GM23338 (cell line): ENCODE data around the gene ACSS3. TPM values are rescaled to one million over a fixed set of nuclear protein-coding genes. Genes with fewer than 3 reads are reported as not detected.

Experiments used
- ATAC-seq: fragments of 200-7000 bp; cut with Tn5 transposase; 3 replicates; pipeline ENCODE4 v1.9.1; 2020
- DNase-seq: peaks from one replicate; pipeline ENCODE4 v3.0.0-alpha.2; 2015; ENCODE audit warnings: low spot score
- H2AFZ ChIP-seq: fragments of 200-600 bp; sonication (generic); 2 replicates; pipeline ENCODE4 v1.8.0; 2016; ENCODE audit warnings: antibody characterized with exemption, mild to moderate bottlenecking, moderate library complexity
- H3F3A ChIP-seq: fragments of 200-600 bp; sonication (generic); replicated peaks from 2 replicates; pipeline ENCODE4 v1.8.0; 2017; ENCODE audit warnings: antibody characterized with exemption, mixed run types, low read depth
- H3K27ac ChIP-seq: fragments of 200-600 bp; sonication (generic); 2 replicates; pipeline ENCODE4 v1.6.1; 2016; ENCODE audit warnings: low read depth
- H3K27me3 ChIP-seq: fragments of 200-600 bp; sonication (generic); 2 replicates; pipeline ENCODE4 v1.8.0; 2016; ENCODE audit warnings: mild to moderate bottlenecking, mixed run types, moderate library complexity; ENCODE audit not compliant: insufficient read depth
- H3K36me3 ChIP-seq: fragments of 200-600 bp; sonication (generic); 2 replicates; pipeline ENCODE4 v1.8.0; 2016; ENCODE audit warnings: mild to moderate bottlenecking; ENCODE audit not compliant: insufficient read depth
- H3K4me1 ChIP-seq: fragments of 200-600 bp; sonication (generic); 2 replicates; pipeline ENCODE4 v1.8.0; 2016; ENCODE audit warnings: mild to moderate bottlenecking, moderate library complexity; ENCODE audit not compliant: insufficient read depth
- H3K4me2 ChIP-seq: fragments of 200-600 bp; sonication (generic); 2 replicates; pipeline ENCODE4 v1.7.1; 2017; ENCODE audit warnings: mixed run types
- H3K4me3 ChIP-seq: fragments of 200-600 bp; sonication (generic); 2 replicates; pipeline ENCODE4 v1.6.1; 2016; ENCODE audit warnings: mixed run types
- H3K79me2 ChIP-seq: fragments of 200-600 bp; sonication (generic); replicated peaks from 2 replicates; pipeline ENCODE4 v1.8.0; 2017; ENCODE audit warnings: mild to moderate bottlenecking; ENCODE audit not compliant: insufficient read depth
- H3K9me2 ChIP-seq: fragments of 200-600 bp; sonication (generic); 2 replicates; pipeline ENCODE4 v1.8.0; 2017; ENCODE audit not compliant: insufficient read depth
- H4K20me1 ChIP-seq: fragments of 200-600 bp; sonication (generic); replicated peaks from 2 replicates; pipeline ENCODE4 v1.8.0; 2017; ENCODE audit warnings: mild to moderate bottlenecking; ENCODE audit not compliant: insufficient read depth
- H3K27ac Mint-ChIP-seq: 2 replicates; pipeline ENCODE4 v1.8.0; 2020; ENCODE audit warnings: inconsistent platforms, mild to moderate bottlenecking, moderate library complexity, mixed read lengths
- H3K27me3 Mint-ChIP-seq: 3 replicates; pipeline ENCODE4 v1.8.0; 2022; ENCODE audit warnings: low read depth, mild to moderate bottlenecking, moderate library complexity, mixed read lengths, inconsistent platforms; ENCODE audit not compliant: insufficient read depth, poor library complexity
- H3K36me3 Mint-ChIP-seq: 3 replicates; pipeline ENCODE4 v1.8.0; 2021; ENCODE audit warnings: low read depth, mild to moderate bottlenecking, inconsistent platforms, moderate library complexity, mixed read lengths
- H3K4me1 Mint-ChIP-seq: 3 replicates; pipeline ENCODE4 v1.8.0; 2020; ENCODE audit warnings: mild to moderate bottlenecking, inconsistent platforms, mixed read lengths
- H3K4me3 Mint-ChIP-seq: 3 replicates; pipeline ENCODE4 v1.8.0; 2021; ENCODE audit warnings: moderate library complexity, mild to moderate bottlenecking, inconsistent platforms, mixed read lengths
- H3K9me3 Mint-ChIP-seq: 3 replicates; pipeline ENCODE4 v1.8.0; 2020; ENCODE audit warnings: moderate library complexity, mild to moderate bottlenecking, inconsistent platforms, mixed read lengths
- CREB1 ChIP-seq: fragments of 250-450 bp; sonication (Bioruptor Pico); IDR thresholded peaks from 2 replicates; pipeline ENCODE4 v1.5.0; 2020; ENCODE audit warnings: low read depth, mild to moderate bottlenecking, moderate library complexity
- ETS1 ChIP-seq: IDR thresholded peaks from 2 replicates; pipeline ENCODE4 v1.6.1; 2016; ENCODE audit warnings: antibody characterized with exemption
- EZH2 ChIP-seq: fragments of 200-600 bp; sonication (generic); IDR thresholded peaks from one replicate; pipeline ENCODE4 v1.8.0; 2017; ENCODE audit warnings: antibody characterized with exemption, mild to moderate bottlenecking, low read depth; ENCODE audit not compliant: unreplicated experiment
- EZH2phosphoT487 ChIP-seq: fragments of 200-600 bp; sonication (generic); IDR thresholded peaks from one replicate; pipeline ENCODE4 v1.8.1; 2018; ENCODE audit warnings: antibody characterized with exemption; ENCODE audit not compliant: unreplicated experiment
- JUNB ChIP-seq: IDR thresholded peaks from one replicate; pipeline ENCODE4 v1.6.1; 2016; ENCODE audit warnings: antibody characterized with exemption; ENCODE audit not compliant: unreplicated experiment
- NANOG ChIP-seq: IDR thresholded peaks from 2 replicates; pipeline ENCODE4 v1.6.1; 2016; ENCODE audit warnings: antibody characterized with exemption, borderline replicate concordance
- POLR2AphosphoS5 ChIP-seq: IDR thresholded peaks from 2 replicates; pipeline ENCODE4 v1.6.1; 2016; ENCODE audit warnings: antibody characterized with exemption, low read depth
- REST ChIP-seq: IDR thresholded peaks from one replicate; pipeline ENCODE4 v1.6.1; 2018; ENCODE audit warnings: antibody characterized with exemption; ENCODE audit not compliant: unreplicated experiment
- STAT1 ChIP-seq: IDR thresholded peaks from one replicate; pipeline ENCODE4 v1.6.1; 2016; ENCODE audit warnings: antibody characterized with exemption; ENCODE audit not compliant: unreplicated experiment
- ZNF114 ChIP-seq: fragments of 250-450 bp; sonication (Bioruptor Pico); IDR thresholded peaks from 2 replicates; pipeline ENCODE4 v1.5.0; 2020; ENCODE audit warnings: mild to moderate bottlenecking, moderate library complexity
- ZNF331 ChIP-seq: fragments of 250-450 bp; sonication (Bioruptor Pico); IDR thresholded peaks from 2 replicates; pipeline ENCODE4 v1.5.0; 2020; ENCODE audit warnings: low read depth, mild to moderate bottlenecking, moderate library complexity
- ZNF462 ChIP-seq: fragments of 250-450 bp; sonication (Bioruptor Pico); IDR thresholded peaks from 2 replicates; pipeline ENCODE4 v1.5.0; 2020; ENCODE audit warnings: mild to moderate bottlenecking, moderate library complexity
- polyA plus RNA-seq: library from polyadenylated mRNA; unstranded; fragments of >200 nt; fragmentation: Nextera tagmentation; extraction: Ambion mirVana; gene quantifications from 2 replicates; pipeline ENCODE4 v1.2.1, GENCODE V29; 2016
- total RNA-seq: library from RNA; depleted of rRNA; stranded (reverse); fragments of >200 nt; shearing (Covaris generic); gene quantifications from 2 replicates; pipeline ENCODE4 v1.2.3, GENCODE V29; 2014
- TF ChIP-seq, protein P1 (sequence below), 2 experiments: fragments of 200-600 bp in 1 of 2; sonication (generic) in 1 of 2; conservative IDR thresholded peaks; 2 replicates each; pipeline versions ENCODE4 v1.5.1 to v1.6.1; 2016 to 2017; ENCODE audit warnings: antibody characterized with exemption in 2 of 2, low read depth in 2 of 2, mild to moderate bottlenecking in 2 of 2, moderate library complexity in 1 of 2

Gene ACSS3
- total and polyA plus RNA-seq, 2 experiments from 2014 or later: 7.4 to 28.9 TPM

- ATAC-seq: no peak
- H3K36me3 ChIP-seq: no peaks in the 10 kb centered on the region
- peaks cover 54% of the 10 kb centered on the region for H3K4me1 Mint-ChIP-seq
Observed at GRCh38 chr12:81088221-81088620, 10.3 kb downstream of the ACSS3 start.

More at GRCh38 chr12:81088221-81088620, 10.3 kb downstream of the ACSS3 start:
- H3K36me3 Mint-ChIP-seq: no peaks in the 10 kb centered on the region
- TF ChIP-seq POLR2AphosphoS5 (no peak), NANOG (no peak), REST (no peak), ZNF114 (CRISPR knock-in tag) (no peak), ZNF331 (CRISPR knock-in tag) (no peak), STAT1 (no peak), EZH2 (no peak), CREB1 (CRISPR knock-in tag) (no peak), ETS1 (no peak), EZH2phosphoT487 (no peak), JUNB (no peak), ZNF462 (CRISPR knock-in tag) (no peak)
- TF ChIP-seq, protein P1, sequence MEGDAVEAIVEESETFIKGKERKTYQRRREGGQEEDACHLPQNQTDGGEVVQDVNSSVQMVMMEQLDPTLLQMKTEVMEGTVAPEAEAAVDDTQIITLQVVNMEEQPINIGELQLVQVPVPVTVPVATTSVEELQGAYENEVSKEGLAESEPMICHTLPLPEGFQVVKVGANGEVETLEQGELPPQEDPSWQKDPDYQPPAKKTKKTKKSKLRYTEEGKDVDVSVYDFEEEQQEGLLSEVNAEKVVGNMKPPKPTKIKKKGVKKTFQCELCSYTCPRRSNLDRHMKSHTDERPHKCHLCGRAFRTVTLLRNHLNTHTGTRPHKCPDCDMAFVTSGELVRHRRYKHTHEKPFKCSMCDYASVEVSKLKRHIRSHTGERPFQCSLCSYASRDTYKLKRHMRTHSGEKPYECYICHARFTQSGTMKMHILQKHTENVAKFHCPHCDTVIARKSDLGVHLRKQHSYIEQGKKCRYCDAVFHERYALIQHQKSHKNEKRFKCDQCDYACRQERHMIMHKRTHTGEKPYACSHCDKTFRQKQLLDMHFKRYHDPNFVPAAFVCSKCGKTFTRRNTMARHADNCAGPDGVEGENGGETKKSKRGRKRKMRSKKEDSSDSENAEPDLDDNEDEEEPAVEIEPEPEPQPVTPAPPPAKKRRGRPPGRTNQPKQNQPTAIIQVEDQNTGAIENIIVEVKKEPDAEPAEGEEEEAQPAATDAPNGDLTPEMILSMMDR (conservative IDR thresholded peaks at IDR 0.05; ENCODE audit: low read depth in 2 of 2): no peak
- no peaks in the 10 kb centered on the region for H3K9me3 Mint-ChIP-seq
- Histone ChIP-seq H3K4me3 (no peak overlapping the region), H3K9me2 (no peaks in the 10 kb centered on the region), H3K27ac (no peak overlapping the region), H4K20me1 (no peaks in the 10 kb centered on the region), H2AFZ (no peak overlapping the region), H3K4me2 (no peak overlapping the region), H3K4me1 (peaks cover 54% of the 10 kb centered on the region), H3K79me2 (peaks cover 33% of the 10 kb centered on the region), H3K27me3 (no peaks in the 10 kb centered on the region), H3F3A (no peaks in the 10 kb centered on the region)
- H3K27me3 Mint-ChIP-seq: peaks cover 3% of the 10 kb centered on the region
- H3K4me3 Mint-ChIP-seq: no peak overlapping the region
- DNase-seq: no peak
- peak overlapping the region; percentile 25; the same call in 1 of the 2 replicates for H3K27ac Mint-ChIP-seq
